Left lobe of liver (tissue), 2 donors: ENCODE data around the gene GPC5. TPM values are rescaled to one million over a fixed set of nuclear protein-coding genes. Genes with fewer than 3 reads are reported as not detected.
"Not testable (repeated sequence)": the region's sequence is repeated elsewhere in the genome, so short reads cannot be mapped to it uniquely, and the experiment has no call there.

Experiments used
- ATAC-seq: fragments of 200-7000 bp; cut with Tn5 transposase; one replicate; pipeline ENCODE4 v1.9.1; 2020; ENCODE audit warnings: mild to moderate bottlenecking, moderate library complexity
- DNase-seq: peaks from one replicate; pipeline ENCODE4 v3.0.0-alpha.2; 2020; ENCODE audit warnings: low spot score
- total RNA-seq: library from RNA; stranded (reverse); gene quantifications from one replicate; pipeline ENCODE4 v1.2.1, GENCODE V29; 2021
- donor health status: DM: no; HTN: no; CAD: no; lungs with moderate emphysema.
- donor health status: DM: no; HTN: yes; CAD: no.

Gene GPC5
- total RNA-seq, 1 donor from 2014 or later = 0.65 TPM

DNA sequence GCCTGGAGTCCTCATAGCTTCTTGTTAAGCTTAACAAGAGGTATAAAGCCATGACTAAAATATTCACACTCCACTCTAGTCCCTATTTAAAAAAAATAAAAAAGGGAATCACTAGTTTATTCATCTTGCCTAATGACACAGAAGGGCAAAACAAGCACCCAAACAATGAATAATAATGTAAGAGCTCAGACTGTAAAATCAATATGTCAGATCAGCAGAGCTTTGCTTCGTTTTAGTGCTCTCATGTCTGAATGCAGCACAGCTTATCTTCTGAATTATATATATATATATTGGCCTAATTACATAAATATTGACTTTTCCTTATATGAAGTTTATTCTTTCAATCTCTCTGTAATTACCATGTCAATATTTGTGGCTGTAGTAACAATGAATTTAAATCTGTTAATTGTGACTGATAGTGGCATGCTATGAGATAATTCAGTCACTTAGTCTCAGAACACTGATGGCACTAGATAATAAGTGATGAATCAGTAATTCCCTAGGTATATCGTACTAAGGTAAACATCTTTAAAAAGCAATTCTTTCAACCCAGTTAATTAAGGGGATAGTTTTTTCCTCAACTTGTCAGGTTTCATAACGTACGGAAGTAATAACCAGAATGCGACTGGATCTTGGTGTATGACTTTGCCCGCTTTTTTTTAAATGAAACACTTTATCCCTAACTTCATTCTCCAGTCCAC lies 1466.3 kb downstream of the GPC5 start:
- no peak for DNase-seq
- ATAC-seq = no peak

DNA sequence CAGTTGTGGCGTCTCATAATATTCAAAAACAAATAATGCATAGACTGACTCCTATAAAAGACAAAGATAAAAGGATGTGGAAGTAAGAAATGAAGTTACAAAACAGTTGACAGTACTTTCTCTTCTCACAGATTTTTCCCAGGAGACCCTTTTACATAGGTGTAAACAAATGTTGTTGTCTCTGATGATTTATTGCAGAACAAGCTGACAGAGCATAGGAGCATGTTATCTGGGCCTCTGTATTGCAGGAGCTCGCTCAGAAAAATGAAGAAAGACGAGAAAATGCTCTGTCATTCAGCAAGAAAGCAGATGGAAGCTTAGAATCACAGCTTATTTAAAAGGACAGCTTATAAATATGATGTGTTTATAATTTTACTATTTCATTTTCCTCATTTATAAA lies 1474.6 kb downstream of the GPC5 start:
- no peak for DNase-seq
- no peak for ATAC-seq

DNA sequence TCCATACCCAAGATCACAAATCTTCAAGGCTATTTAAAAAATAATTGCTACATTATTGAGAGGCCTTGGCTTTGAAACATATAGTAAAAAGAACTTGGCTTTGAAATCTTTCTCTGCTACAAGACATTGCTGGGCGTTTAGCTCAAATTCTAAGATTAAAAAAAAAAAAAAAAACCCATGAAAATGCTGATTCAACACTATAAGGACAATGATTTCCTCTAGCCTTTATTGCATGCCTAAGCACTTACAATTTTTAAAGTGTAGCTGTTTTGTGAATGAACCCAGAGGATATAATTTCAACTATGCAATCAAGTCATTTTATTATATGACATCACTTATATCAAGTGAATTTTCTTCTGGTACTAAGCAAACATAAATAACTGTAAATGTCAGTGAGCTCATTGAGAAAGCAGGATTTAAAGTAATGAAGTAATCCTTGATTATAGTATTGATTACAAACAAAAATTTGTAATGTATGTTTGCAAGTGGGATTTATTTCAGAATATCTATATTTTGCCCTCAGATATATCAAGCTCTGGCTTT lies 1488.2 kb downstream of the GPC5 start:
- DNase-seq = no peak
- ATAC-seq = no peak

DNA sequence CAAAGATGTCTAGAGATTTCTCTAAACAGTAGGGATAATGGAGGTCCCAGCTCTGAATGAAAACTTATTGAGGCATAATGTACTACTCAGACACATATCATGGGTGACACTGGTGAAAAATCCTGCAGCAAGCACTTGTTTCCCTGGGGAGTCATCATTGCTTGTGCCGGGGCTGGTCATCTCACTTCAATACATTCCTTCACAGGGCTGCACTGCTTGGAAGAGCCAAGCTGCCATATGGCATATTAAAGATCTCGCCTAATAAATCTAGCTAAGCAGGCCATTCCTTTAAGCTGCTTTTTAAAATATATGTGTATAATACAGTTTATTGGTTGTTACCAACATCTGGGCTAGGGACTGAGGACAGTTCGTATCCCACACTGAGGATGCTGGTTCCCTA lies 1496.0 kb downstream of the GPC5 start:
- DNase-seq = no peak
- no peak for ATAC-seq

DNA sequence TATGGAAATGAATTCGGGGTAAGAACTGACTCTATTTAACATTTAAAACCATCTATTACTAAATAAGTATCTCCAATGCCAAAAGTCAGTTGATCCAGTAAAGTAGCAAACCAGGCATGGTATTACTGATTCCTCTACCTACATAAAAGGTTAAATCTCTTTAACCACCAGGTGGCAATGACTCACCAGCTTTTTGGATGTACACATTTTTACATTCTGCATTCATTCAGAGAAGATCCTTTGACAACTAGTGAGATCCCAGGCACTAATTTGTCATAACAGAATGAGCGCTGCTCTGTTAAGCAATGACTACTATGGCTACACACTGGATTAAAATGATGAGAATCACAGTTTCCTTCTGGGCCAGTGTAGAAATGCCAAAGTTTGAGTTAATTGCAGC lies 1498.4 kb downstream of the GPC5 start:
- DNase-seq (no peak), ATAC-seq (peak; percentile 35)

DNA sequence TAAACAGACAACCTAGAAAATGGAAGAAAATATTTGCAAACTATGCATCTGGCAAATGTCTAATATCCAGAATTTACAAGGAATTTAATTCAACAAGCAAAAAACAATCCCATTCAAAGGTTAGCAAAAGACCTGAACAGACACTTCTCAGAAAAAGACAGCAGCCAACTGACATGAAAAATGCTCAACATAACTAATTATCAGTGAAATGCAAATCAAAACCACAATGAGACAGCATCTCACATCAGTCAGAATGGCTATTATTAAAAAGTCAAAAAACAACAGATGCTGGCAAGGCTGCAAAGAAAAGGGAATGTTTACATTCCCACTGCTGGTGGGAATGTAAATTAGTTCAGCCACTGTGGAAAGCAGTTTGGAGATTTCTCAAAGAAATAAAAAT lies 1500.5 kb downstream of the GPC5 start:
- not testable (repeated sequence) for ATAC-seq, DNase-seq

DNA sequence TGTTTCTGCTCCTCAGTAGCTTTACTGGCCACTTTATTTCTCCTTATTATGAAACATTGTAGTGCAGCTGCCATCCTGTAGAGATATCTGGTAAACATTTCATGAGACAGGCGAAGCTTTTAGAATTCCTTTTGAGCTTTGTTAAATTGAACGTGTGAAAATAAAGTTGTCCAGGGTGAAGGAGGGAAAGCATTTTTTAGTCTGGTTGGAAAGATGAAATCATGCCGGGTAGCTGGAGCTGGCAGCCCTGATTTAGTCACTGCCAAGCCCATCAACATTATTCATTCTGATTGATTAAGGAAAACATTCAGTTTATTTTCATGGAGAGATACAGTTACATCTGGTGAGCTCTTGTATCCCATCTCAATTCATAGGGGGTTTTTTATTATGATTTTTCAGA lies 1502.0 kb downstream of the GPC5 start:
- DNase-seq (no peak), ATAC-seq (no peak)

DNA sequence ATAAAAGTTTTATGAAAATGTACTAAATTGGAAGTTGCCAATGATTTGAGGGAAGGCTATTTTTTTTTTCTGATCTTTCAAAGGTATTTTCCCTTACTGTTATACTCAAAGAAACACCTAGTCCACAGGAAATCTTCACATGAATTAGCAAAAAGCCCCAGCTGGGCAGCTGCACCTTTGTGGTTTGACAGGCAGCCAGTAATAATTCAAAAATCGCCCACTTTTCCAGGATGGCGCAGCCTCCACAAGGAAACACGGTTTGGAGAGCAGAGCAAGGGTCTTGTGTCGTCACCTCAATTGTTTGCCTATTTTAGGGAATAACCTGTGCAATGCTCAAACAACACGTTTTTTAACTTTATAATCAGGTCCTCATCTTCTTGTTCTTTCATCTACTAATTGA lies 1503.3 kb downstream of the GPC5 start:
- no peak for DNase-seq
- no peak for ATAC-seq

DNA sequence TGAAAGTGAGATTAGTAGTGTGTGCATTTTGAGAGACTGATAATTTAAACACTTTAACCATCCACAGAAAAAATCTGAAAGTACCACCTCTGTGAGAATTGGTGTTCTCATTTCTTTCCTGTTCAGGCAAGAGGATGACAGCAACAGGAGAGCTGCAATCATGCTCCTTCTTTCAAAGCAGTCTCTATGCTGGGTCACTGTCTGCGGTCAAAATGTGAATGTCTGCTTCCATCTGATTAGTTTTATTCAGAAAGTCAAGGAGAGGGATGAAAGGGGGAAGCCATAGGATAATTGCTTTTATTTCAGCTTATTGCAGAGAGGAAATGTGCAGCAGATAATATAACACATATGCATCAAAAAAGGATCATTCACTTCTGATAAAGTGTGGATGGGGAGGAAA lies 1514.2 kb downstream of the GPC5 start:
- ATAC-seq (no peak), DNase-seq (no peak)

DNA sequence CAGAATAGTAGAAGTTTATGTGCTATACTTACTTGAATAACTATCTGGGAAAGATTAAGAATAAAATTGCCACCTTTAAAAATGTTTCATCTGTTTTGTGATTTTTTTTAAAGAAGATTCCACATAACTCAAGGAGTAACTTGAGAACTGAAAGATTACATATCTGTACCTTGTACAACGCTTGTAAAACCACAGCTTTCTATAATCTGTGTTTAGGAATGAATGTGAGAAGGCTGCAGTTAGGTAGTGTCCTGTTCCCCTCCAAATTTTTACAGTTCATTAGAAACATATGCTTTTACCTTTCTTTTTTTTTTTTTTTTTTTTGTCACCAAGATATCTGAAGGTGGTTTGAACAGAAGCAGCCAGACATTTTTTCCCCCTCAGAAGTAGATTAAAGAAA lies 1515.4 kb downstream of the GPC5 start:
- ATAC-seq = no peak
- DNase-seq = no peak

Other genes with a start within 250 kb of the GPC5 start
- 1.9 TPM for gene MIR17HG, start 50.9 kb upstream of the GPC5 start, total RNA-seq